Tibial artery (tissue), 4 donors: ENCODE data around the gene PTH2.

ENCODE experiments used
- DNase-seq, 2 donors: peaks; one replicate each; pipeline ENCODE4 v3.0.0-alpha.2; 2019
- H3K27ac ChIP-seq, 2 donors: fragments of 200-600 bp; sonication (generic) in 1 of 2; 1 replicate in 1 of 2; 2 replicates in 1 of 2; pipeline ENCODE4 v1.5.1; 2018 to 2019; ENCODE audit warnings: mild to moderate bottlenecking in 1 of 2
- H3K27me3 ChIP-seq, 2 donors: fragments of 200-600 bp; sonication (generic) in 1 of 2; one replicate each; pipeline versions ENCODE4 v1.5.1 to v1.6.0; 2016 to 2019
- H3K36me3 ChIP-seq, 3 donors: fragments of 200-600 bp; sonication (generic) in 2 of 3; one replicate each; pipeline ENCODE4 v1.5.1; 2016 to 2019; ENCODE audit warnings: mild to moderate bottlenecking in 2 of 3
- H3K4me1 ChIP-seq, 4 donors: fragments of 200-600 bp; sonication (generic) in 2 of 4; 1 replicate in 3 of 4; 2 replicates in 1 of 4; pipeline ENCODE4 v1.5.1; 2016 to 2019
- H3K4me3 ChIP-seq, 2 donors: fragments of 200-600 bp; sonication (generic) in 1 of 2; 1 replicate in 1 of 2; 2 replicates in 1 of 2; pipeline ENCODE4 v1.5.1; 2018 to 2019; ENCODE audit warnings: mild to moderate bottlenecking in 2 of 2
- H3K9me3 ChIP-seq, 3 donors: fragments of 200-600 bp; sonication (generic) in 1 of 3; one replicate each; pipeline ENCODE4 v1.5.1; 2016 to 2019
- intact Hi-C: fragments of 100-400 bp; cut with DNase I; formaldehyde crosslinking; loops from one replicate; pipeline ENCODE4 v1.15.0; 2023; ENCODE audit warnings: low total_unique reads
- TF ChIP-seq, protein P1 (sequence below), 2 experiments: fragments of 200-600 bp in 1 of 2; fragments of 450-650 bp in 1 of 2; IDR thresholded peaks; one replicate each; pipeline ENCODE4 v1.5.1; 2017 to 2019; ENCODE audit warnings: antibody characterized with exemption in 2 of 2, mild to moderate bottlenecking in 1 of 2, moderate library complexity in 1 of 2

Gene PTH2

DNA sequence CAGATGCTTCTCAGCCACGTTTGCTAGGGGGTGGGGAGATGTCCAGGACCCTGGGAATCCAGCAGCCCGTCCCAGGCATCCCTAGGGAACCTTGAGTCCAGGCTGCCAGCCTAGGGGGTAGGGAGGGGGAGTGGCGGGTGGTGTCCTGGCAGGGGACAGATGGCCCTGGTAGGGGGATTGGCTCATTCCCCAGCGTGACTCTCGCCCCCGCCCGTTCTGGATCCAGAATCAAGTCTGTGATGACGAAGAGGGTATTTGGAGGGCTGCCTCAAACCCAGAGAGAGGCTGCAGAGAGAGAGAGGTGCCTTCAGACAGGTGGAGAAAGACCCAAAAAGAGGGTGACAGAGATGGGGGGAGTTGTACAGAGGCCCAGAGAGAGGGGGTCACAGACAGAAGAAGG lies 14.0 kb upstream of the PTH2 start:
- Histone ChIP-seq H3K9me3 (no peaks in the 10 kb centered on the region), H3K4me3 (no peak overlapping the region), H3K27me3 (peaks cover 0 to 98% of the 10 kb centered on the region in 2 donors), H3K36me3 (no peaks in the 10 kb centered on the region), H3K27ac (no peak overlapping the region), H3K4me1 (peaks cover 0 to 20% (median 5%) of the 10 kb centered on the region in 4 donors)
- no peak for DNase-seq
- intact Hi-C loops = no loop called here
- TF ChIP-seq, protein P1, sequence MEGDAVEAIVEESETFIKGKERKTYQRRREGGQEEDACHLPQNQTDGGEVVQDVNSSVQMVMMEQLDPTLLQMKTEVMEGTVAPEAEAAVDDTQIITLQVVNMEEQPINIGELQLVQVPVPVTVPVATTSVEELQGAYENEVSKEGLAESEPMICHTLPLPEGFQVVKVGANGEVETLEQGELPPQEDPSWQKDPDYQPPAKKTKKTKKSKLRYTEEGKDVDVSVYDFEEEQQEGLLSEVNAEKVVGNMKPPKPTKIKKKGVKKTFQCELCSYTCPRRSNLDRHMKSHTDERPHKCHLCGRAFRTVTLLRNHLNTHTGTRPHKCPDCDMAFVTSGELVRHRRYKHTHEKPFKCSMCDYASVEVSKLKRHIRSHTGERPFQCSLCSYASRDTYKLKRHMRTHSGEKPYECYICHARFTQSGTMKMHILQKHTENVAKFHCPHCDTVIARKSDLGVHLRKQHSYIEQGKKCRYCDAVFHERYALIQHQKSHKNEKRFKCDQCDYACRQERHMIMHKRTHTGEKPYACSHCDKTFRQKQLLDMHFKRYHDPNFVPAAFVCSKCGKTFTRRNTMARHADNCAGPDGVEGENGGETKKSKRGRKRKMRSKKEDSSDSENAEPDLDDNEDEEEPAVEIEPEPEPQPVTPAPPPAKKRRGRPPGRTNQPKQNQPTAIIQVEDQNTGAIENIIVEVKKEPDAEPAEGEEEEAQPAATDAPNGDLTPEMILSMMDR (IDR thresholded peaks at IDR 0.05) = no peak

DNA sequence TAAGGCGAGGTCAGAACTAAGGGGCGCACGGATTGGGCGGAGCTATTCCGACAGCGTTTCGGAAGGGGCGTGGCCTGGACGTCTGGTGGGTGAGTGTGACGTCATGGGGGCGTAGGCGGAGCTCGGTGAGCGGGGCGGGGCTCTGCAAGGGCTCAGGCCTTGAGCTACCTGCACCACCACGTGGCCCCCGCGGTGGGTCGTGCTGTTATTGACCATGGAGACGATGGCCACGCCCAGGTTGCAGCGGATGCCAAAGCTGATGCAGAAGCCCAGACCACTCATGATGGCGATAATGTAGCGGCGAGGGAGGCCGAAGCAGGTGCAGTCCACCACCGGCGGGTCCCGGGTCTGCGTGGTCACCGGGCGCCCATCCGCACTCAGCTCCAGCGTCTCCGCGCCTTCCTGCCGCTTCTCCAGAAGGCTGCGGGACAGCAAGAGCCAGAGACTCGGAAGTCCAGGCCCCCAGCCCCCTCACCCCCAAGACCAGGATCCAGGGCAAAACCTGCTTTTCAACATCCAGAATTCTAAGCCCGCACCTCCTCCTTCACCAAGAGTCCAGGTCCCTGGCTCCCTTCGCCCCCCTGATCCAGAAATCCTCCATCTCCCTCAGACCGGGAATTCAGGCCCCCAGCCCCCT lies 13.3 kb upstream of the PTH2 start:
- no peaks in the 10 kb centered on the region for H3K9me3 ChIP-seq
- intact Hi-C loops = no loop called here
- H3K36me3 ChIP-seq = no peaks in the 10 kb centered on the region
- H3K4me1 ChIP-seq = peaks cover 0 to 15% (median 3%) of the 10 kb centered on the region in 4 donors
- peaks cover 0 to 100% of the 10 kb centered on the region in 2 donors for H3K27me3 ChIP-seq
- H3K4me3 ChIP-seq = no peak overlapping the region
- TF ChIP-seq, protein P1 (IDR thresholded peaks at IDR 0.05) = no peak
- no peak for DNase-seq
- H3K27ac ChIP-seq = no peak overlapping the region

DNA sequence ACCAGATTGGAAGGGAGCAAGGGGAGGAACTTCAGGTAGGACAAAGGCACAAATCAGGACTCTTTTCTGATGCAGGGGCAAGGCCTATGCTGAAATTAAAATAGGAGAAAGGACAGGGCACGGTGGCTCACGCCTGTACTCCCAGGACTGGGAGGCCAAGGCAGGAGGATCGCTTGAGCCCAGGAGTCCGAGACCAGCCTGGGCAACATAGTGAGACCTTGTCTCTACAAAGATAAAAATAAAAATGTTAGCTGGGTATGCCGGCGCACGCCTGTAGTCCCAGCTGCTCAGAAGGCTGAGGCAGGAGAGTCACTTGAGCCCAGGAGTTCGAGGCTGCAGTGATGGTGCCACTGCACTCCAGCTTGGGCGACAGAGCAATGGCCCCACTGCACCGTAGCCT lies 12.4 kb upstream of the PTH2 start:
- TF ChIP-seq, protein P1 (IDR thresholded peaks at IDR 0.05) = no peak
- no peak for DNase-seq
- H3K27me3 ChIP-seq = peaks cover 0 to 100% of the 10 kb centered on the region in 2 donors
- no peak overlapping the region for H3K4me3 ChIP-seq
- H3K27ac ChIP-seq = no peak overlapping the region
- H3K9me3 ChIP-seq = no peaks in the 10 kb centered on the region
- H3K4me1 ChIP-seq = peaks cover 0 to 10% (median 0%) of the 10 kb centered on the region in 4 donors
- H3K36me3 ChIP-seq = no peaks in the 10 kb centered on the region
- intact Hi-C loops = no loop called here

DNA sequence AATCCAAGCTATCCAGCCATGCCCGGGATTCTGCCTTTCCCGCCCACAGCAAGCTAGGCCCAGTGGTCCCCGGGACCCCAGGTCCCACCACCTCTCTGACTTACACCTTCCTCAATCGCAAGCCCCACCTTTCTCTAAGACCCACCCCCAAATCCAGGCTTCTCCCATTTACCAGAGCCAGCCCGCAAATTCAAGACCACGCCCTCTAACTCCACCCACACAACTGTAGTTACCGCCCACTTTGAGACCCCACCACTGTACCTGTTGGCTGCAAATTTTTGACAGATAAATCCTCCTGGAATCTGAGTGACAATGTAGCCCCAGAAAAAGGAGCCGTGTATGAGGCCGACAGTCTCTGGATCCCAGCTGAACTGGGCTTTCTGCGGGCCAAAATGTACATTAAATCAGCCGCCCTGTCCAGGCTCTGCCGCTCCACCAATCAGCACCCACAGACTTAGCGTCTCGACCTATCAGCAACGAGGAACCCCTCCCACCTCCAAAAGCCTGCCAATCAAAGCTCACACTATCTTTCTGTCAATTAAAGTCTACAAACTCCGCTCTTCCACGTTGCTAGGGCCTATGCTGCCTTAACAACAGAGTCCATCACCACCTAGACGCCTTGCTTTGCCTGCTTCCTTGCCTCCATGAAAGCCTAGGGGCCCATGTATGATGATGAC lies 11.8 kb upstream of the PTH2 start:
- H3K9me3 ChIP-seq = no peaks in the 10 kb centered on the region
- peaks cover 0 to 100% of the 10 kb centered on the region in 2 donors for H3K27me3 ChIP-seq
- intact Hi-C loops = loop anchor here (5.0 kb wide), 1 partner anchor 38 kb away; no protein-coding TSS in a partner anchor
- H3K4me1 ChIP-seq = peaks cover 0 to 10% (median 0%) of the 10 kb centered on the region in 4 donors
- no peaks in the 10 kb centered on the region for H3K36me3 ChIP-seq
- no peak overlapping the region for H3K27ac ChIP-seq
- TF ChIP-seq, protein P1 (IDR thresholded peaks at IDR 0.05) = no peak
- DNase-seq = no peak
- H3K4me3 ChIP-seq = no peak overlapping the region

DNA sequence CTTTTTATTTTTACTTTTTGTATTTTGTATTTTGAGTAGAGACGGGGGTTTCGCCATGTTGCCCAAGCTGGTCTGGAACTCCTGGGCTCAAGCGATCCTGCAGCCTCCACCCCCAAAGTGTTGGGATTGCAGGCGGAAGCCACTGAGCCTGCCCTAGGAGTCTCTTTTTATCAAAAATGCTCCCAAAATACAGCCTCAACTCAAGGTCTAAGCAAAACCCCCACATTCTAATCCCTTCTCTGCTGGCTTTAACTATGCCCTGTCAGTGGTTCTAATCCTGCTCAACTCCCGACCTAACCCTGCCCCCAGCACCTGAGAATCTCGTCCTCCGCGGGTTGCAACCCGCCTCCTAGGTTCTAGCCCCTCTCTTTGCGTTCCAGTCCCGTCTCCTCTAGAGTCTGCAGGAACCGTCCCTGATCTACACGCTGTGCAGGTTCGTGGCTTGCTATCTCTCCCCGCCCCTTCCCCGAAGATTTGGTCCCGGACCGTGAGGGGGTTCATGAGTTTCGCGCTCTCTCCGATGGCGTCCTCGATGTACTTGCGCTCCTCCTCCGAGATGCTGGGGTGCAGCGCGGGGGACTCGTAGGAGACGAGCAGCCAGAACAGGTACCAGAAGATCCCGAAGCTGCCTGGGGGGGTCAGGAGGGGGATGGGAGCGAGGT lies 10.1 kb upstream of the PTH2 start:
- H3K9me3 ChIP-seq = no peaks in the 10 kb centered on the region
- peaks cover 0 to 16% (median 2%) of the 10 kb centered on the region in 4 donors for H3K4me1 ChIP-seq
- no peak overlapping the region for H3K4me3 ChIP-seq
- TF ChIP-seq, protein P1 (IDR thresholded peaks at IDR 0.05) = no peak
- peaks cover 0 to 100% of the 10 kb centered on the region in 2 donors for H3K27me3 ChIP-seq
- intact Hi-C loops = loop anchor here (5.0 kb wide), 1 partner anchor 36 kb away; no protein-coding TSS in a partner anchor
- no peaks in the 10 kb centered on the region for H3K36me3 ChIP-seq
- DNase-seq = no peak
- H3K27ac ChIP-seq = no peak overlapping the region
